PC-3 (cell line): ENCODE data around the gene ZBTB7C. TPM values are rescaled to one million over a fixed set of nuclear protein-coding genes. Genes with fewer than 3 reads are reported as not detected.

Experiments used
- ATAC-seq: fragments of 200-7000 bp; cut with Tn5 transposase; 2 replicates; pipeline ENCODE4 v1.9.1; 2020; ENCODE audit warnings: mild to moderate bottlenecking, moderate library complexity
- BruUV-seq: library from RNA; stranded (reverse); fragments of 400-500 nt; replicated peaks from 2 replicates; lab custom pipeline; 2021; lab: Mats Ljungman, UMichigan
- CTCF ChIA-PET: fragments of 300-600 bp; sonication (Branson Sonifier 250); formaldehyde crosslinking; loops from one replicate; lab custom pipeline; 2022; ENCODE audit warnings: antibody characterized with exemption; lab: Charles Lee
- POLR2A ChIA-PET: fragments of 300-600 bp; sonication (Branson Sonifier 250); formaldehyde crosslinking; loops from one replicate; lab custom pipeline; 2022; ENCODE audit warnings: antibody characterized with exemption; ENCODE audit not compliant: unreplicated experiment; lab: Charles Lee
- DNase-seq: peaks from one replicate; pipeline ENCODE4 v3.0.0-alpha.2; 2015
- H2AFZ ChIP-seq: fragments of 300-600 bp; sonication (generic); 2 replicates; pipeline ENCODE4 v1.6.0; 2016; ENCODE audit warnings: antibody characterized with exemption, low read length
- H3F3A ChIP-seq: fragments of 300-600 bp; sonication (generic); one replicate; pipeline ENCODE4 v1.6.0; 2017; ENCODE audit warnings: antibody characterized with exemption, low read length, control low read depth, mild to moderate bottlenecking; ENCODE audit not compliant: unreplicated experiment
- H3K27ac ChIP-seq: fragments of 300-600 bp; sonication (generic); 2 replicates; pipeline ENCODE4 v1.5.1; 2016; ENCODE audit warnings: mild to moderate bottlenecking, low read length
- H3K27me3 ChIP-seq: fragments of 300-600 bp; sonication (generic); 2 replicates; pipeline ENCODE4 v1.6.1; 2016; ENCODE audit warnings: low read length, mixed read lengths
- H3K36me3 ChIP-seq: fragments of 300-600 bp; sonication (generic); 2 replicates; pipeline ENCODE4 v1.6.1; 2016; ENCODE audit warnings: low read depth, mixed run types, low read length, mixed read lengths
- H3K4me1 ChIP-seq: fragments of 300-600 bp; sonication (generic); 2 replicates; pipeline ENCODE4 v1.5.1; 2016; ENCODE audit warnings: low read length; ENCODE audit not compliant: insufficient read depth
- H3K4me2 ChIP-seq: fragments of 300-600 bp; sonication (generic); 2 replicates; pipeline ENCODE4 v1.6.0; 2016; ENCODE audit warnings: low read length
- H3K4me3 ChIP-seq: fragments of 300-600 bp; sonication (generic); 2 replicates; pipeline ENCODE4 v1.5.1; 2016; ENCODE audit warnings: mild to moderate bottlenecking, low read length, mixed read lengths
- H3K79me2 ChIP-seq: fragments of 300-600 bp; sonication (generic); 2 replicates; pipeline ENCODE4 v1.6.1; 2017; ENCODE audit warnings: low read length, mixed read lengths
- H3K9ac ChIP-seq: fragments of 300-600 bp; sonication (generic); 2 replicates; pipeline ENCODE4 v1.6.0; 2016; ENCODE audit warnings: mild to moderate bottlenecking, low read length
- H3K9me2 ChIP-seq: fragments of 300-600 bp; sonication (generic); replicated peaks from 2 replicates; pipeline ENCODE4 v1.6.1; 2016; ENCODE audit warnings: mixed run types, low read length, mixed read lengths
- H3K9me3 ChIP-seq: fragments of 300-600 bp; sonication (generic); 2 replicates; pipeline ENCODE4 v1.6.1; 2016; ENCODE audit warnings: low read length, mixed read lengths
- H4K20me1 ChIP-seq: fragments of 300-600 bp; sonication (generic); 2 replicates; pipeline ENCODE4 v1.6.1; 2016; ENCODE audit warnings: low read length, mixed read lengths
- EZH2 ChIP-seq: fragments of 300-600 bp; sonication (generic); IDR thresholded peaks from one replicate; pipeline ENCODE4 v1.6.1; 2017; ENCODE audit warnings: antibody characterized with exemption, mild to moderate bottlenecking, low read length; ENCODE audit not compliant: unreplicated experiment
- EZH2phosphoT487 ChIP-seq: fragments of 300-600 bp; sonication (generic); IDR thresholded peaks from 2 replicates; pipeline ENCODE4 v1.6.1; 2018; ENCODE audit warnings: mild to moderate bottlenecking, antibody characterized with exemption, low read length, borderline replicate concordance
- intact Hi-C: fragments of 100-400 bp; cut with micrococcal nuclease; formaldehyde crosslinking; loops from 2 replicates; pipeline ENCODE4 v1.9.0; 2023
- total RNA-seq: library from RNA; depleted of rRNA; stranded (reverse); fragments of >200 nt; gene quantifications from 2 replicates; pipeline ENCODE4 v1.2.3, GENCODE V29; 2014
- TF ChIP-seq, protein P1 (sequence below): fragments of 300-600 bp; sonication (generic); conservative IDR thresholded peaks from 2 replicates; pipeline ENCODE4 v1.5.1; 2017; ENCODE audit warnings: antibody characterized with exemption, low read depth, mild to moderate bottlenecking, low read length

ZBTB7C gene
- total RNA-seq, 1 experiment from 2014 or later = 1.3 TPM

DNA sequence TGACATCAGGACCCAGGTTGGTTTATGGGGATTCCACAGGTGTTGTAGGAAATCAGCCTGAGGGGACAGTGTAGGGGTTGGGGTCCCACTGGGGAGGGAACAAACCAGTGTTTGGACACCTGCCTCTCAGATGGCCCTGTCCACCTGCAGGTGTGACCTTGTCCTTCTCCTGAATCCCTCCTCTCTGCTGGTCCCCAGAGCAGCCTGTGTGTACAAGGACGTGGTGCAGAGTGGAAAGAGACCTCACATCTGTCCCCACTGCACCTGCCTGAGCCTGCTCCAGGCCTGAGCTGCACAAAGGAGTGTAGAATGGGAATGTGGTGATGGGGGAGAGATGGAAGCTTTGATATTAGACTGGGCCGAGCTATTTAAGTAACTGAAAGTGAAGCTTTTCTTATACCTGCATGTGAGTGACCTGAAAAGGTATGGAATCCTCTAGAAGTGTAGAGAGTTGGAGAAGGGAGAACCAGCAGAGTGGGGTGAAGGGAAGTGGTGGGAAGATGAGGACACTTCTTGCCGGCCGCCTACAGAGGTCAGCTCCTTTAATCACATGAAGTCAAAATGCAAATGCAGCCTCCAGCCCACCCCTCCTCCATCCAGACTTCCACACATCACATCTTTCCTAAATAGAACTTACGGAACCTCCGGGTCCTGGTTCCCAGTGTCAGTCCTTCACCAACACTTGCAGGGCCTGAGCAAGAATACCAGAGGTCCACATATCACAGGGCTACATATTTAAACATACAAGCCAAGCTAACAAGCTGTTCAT lies 389.4 kb downstream of the ZBTB7C start:
- BruUV-seq = no TSS peak
- CTCF ChIA-PET = interaction anchor here (0.6 kb wide), 1 partner anchor 207 kb away, joined by 4 read pairs; no protein-coding TSS in a partner anchor
- peaks cover 10% of the 10 kb centered on the region for H3K4me1 ChIP-seq

DNA sequence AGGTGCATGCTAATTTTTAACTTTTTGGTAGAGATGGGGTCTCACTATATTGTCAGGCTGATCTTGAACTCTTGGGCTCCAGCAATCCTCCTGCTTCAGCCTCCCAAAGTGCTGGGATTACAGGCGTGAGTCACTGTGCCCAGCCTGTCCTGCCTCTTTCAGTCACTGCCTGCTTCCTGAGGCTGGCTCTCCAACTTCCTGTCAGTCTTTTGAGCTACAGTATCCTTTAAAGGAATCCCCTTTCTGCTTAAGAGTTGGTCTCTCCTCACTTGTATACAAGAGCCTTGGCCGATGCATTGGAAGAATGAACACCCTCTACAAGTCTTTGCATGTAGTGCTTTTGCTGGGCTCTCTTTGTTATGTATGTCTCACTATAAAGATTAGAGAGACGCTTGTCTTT lies 390.3 kb downstream of the ZBTB7C start:
- H3K27ac ChIP-seq = no peak overlapping the region
- H3K9ac ChIP-seq = no peak overlapping the region
- BruUV-seq = no TSS peak
- ChIA-PET POLR2A (no interaction called here), CTCF (interaction anchor here (0.6 kb wide), 1 partner anchor 208 kb away, joined by 4 read pairs; no protein-coding TSS in a partner anchor)
- no peak overlapping the region for H3K4me2 ChIP-seq
- H3K4me3 ChIP-seq = no peak overlapping the region
- TF ChIP-seq EZH2 = no peak
- TF ChIP-seq, protein P1, sequence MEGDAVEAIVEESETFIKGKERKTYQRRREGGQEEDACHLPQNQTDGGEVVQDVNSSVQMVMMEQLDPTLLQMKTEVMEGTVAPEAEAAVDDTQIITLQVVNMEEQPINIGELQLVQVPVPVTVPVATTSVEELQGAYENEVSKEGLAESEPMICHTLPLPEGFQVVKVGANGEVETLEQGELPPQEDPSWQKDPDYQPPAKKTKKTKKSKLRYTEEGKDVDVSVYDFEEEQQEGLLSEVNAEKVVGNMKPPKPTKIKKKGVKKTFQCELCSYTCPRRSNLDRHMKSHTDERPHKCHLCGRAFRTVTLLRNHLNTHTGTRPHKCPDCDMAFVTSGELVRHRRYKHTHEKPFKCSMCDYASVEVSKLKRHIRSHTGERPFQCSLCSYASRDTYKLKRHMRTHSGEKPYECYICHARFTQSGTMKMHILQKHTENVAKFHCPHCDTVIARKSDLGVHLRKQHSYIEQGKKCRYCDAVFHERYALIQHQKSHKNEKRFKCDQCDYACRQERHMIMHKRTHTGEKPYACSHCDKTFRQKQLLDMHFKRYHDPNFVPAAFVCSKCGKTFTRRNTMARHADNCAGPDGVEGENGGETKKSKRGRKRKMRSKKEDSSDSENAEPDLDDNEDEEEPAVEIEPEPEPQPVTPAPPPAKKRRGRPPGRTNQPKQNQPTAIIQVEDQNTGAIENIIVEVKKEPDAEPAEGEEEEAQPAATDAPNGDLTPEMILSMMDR = no peak
- no peak for TF ChIP-seq EZH2phosphoT487
- no peaks in the 10 kb centered on the region for H3K9me2 ChIP-seq
- no peaks in the 10 kb centered on the region for H4K20me1 ChIP-seq
- ATAC-seq = no peak
- no peaks in the 10 kb centered on the region for H3K9me3 ChIP-seq
- no peaks in the 10 kb centered on the region for H3K36me3 ChIP-seq
- H3K27me3 ChIP-seq = no peaks in the 10 kb centered on the region
- intact Hi-C loops = no loop called here
- no peak overlapping the region for H2AFZ ChIP-seq
- DNase-seq = peak; percentile 4
- H3K4me1 ChIP-seq = peaks cover 10% of the 10 kb centered on the region
- no peaks in the 10 kb centered on the region for H3K79me2 ChIP-seq
- H3F3A ChIP-seq = no peaks in the 10 kb centered on the region

More for the DNA sequence above, 389.4 kb downstream of the ZBTB7C start:
- no peaks in the 10 kb centered on the region for H4K20me1 ChIP-seq
- no peaks in the 10 kb centered on the region for H3K27me3 ChIP-seq
- no peak for ATAC-seq
- H3K36me3 ChIP-seq = no peaks in the 10 kb centered on the region
- no peak overlapping the region for H2AFZ ChIP-seq
- no peak for DNase-seq
- H3F3A ChIP-seq = no peaks in the 10 kb centered on the region
- no peak overlapping the region for H3K4me2 ChIP-seq
- intact Hi-C loops = no loop called here
- H3K4me3 ChIP-seq = no peak overlapping the region
- no peak overlapping the region for H3K9ac ChIP-seq
- POLR2A ChIA-PET = no interaction called here
- H3K27ac ChIP-seq = no peak overlapping the region
- no peaks in the 10 kb centered on the region for H3K9me2 ChIP-seq
- H3K9me3 ChIP-seq = no peaks in the 10 kb centered on the region
- TF ChIP-seq EZH2phosphoT487 (no peak), EZH2 (no peak)
- TF ChIP-seq, protein P1 = no peak
- no peaks in the 10 kb centered on the region for H3K79me2 ChIP-seq

DNA sequence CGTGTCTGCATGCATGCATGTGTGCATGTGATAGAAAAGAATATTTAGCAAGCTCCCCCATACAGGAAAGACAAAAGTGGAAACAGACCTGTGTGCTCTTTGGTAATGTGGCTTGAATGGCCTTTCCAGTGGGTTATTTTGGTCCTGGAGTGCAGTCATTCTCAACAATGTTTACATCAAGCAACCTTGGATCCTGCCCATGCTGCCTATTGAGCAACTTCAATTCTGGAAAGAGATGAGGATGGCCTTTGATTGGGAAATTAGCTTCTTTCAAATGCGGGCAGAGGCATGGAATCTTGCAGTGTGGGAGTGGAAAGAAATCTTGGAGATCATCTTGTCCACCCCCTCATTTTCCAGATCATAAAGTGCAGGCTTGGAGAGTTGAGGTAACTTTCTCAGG lies 391.5 kb downstream of the ZBTB7C start:
- intact Hi-C loops = no loop called here

More for the DNA sequence above, 391.5 kb downstream of the ZBTB7C start:
- H3K9ac ChIP-seq = no peak overlapping the region
- no peak overlapping the region for H3K4me3 ChIP-seq
- DNase-seq (no peak), ATAC-seq (no peak)
- H4K20me1 ChIP-seq = no peaks in the 10 kb centered on the region
- no peak overlapping the region for H3K27ac ChIP-seq
- no peaks in the 10 kb centered on the region for H3K36me3 ChIP-seq
- H3F3A ChIP-seq = no peaks in the 10 kb centered on the region
- H2AFZ ChIP-seq = no peak overlapping the region
- BruUV-seq = no TSS peak
- H3K4me1 ChIP-seq = peaks cover under 1% of the 10 kb centered on the region; the same call in 1 of the 2 replicates
- ChIA-PET POLR2A (no interaction called here), CTCF (no interaction called here)
- H3K79me2 ChIP-seq = no peaks in the 10 kb centered on the region
- H3K4me2 ChIP-seq = no peak overlapping the region
- no peaks in the 10 kb centered on the region for H3K27me3 ChIP-seq
- TF ChIP-seq, protein P1 = no peak
- TF ChIP-seq EZH2 (no peak), EZH2phosphoT487 (no peak)
- H3K9me2 ChIP-seq = no peaks in the 10 kb centered on the region
- no peaks in the 10 kb centered on the region for H3K9me3 ChIP-seq
